Measurements from ENCODE around the gene ARHGAP28. TPM values are rescaled to one million over a fixed set of nuclear protein-coding genes. Genes with fewer than 3 reads are reported as not detected.

ARHGAP28 gene
- total and polyA plus RNA-seq, 2 of the 13 experiments (the other 11 are each of a cell fraction or from before 2014, with no cell fraction given) = not detected

GRCh38 chr18:6878556-6879297, 149.2 kb downstream of the ARHGAP28 start:
- ATAC-seq = no peak

More at GRCh38 chr18:6878556-6879297, 149.2 kb downstream of the ARHGAP28 start:
- peaks cover 4 to 42% of the 10 kb centered on the region in 2 experiments; a peak in 4 of 5 replicates for H3K27me3 ChIP-seq (ENCODE audit: control insufficient read depth in 1 of 2, insufficient read depth in 2 of 2, low read length in 2 of 2)
- H3K9ac ChIP-seq (ENCODE audit: insufficient read depth, low read depth, low read length) = no peak overlapping the region
- no peaks in the 10 kb centered on the region for H3K4me1 ChIP-seq (ENCODE audit: insufficient read depth, low read length)
- no peak overlapping the region for H3K4me3 ChIP-seq (replicated peaks in 1 of 3; ENCODE audit: insufficient read depth in 1 of 3, low read depth in 2 of 3, low read length in 3 of 3)
- WGBS (ENCODE audit: low lambda C conversion rate) = 6% methylated on average over 11 of the region's 11 CpGs
- H3K79me2 ChIP-seq (ENCODE audit: insufficient read depth, low read length) = no peaks in the 10 kb centered on the region
- FAIRE-seq = no peak
- DNase-seq (ENCODE audit: low spot score) = no peak
- intact Hi-C loops (cut with micrococcal nuclease; ENCODE audit: unreplicated experiment) (no loop called here), in situ Hi-C loops (cut with HindIII; ENCODE audit: extremely low pct_ligation_motif_present, low pct_unique_long_range_greater_than_20kb) (loop anchor here (25.0 kb wide), 2 partner anchors 991 to 1266 kb away; partner anchors contain the start of gene TMEM200C)
- CTCF ChIA-PET (ENCODE audit: low intra/inter-chr PET ratio, low total read pairs) = no interaction called here
- no peak overlapping the region for H3K4me2 ChIP-seq (ENCODE audit: low read depth, low read length)
- H3K36me3 ChIP-seq (replicated peaks in 1 of 2; ENCODE audit: control insufficient read depth in 1 of 2, insufficient read depth in 2 of 2, low read length in 2 of 2) = no peaks in the 10 kb centered on the region
- H4K20me1 ChIP-seq (ENCODE audit: insufficient read depth, low read length) = no peaks in the 10 kb centered on the region
- H3K9me3 ChIP-seq (ENCODE audit: low read length) = no peaks in the 10 kb centered on the region
- POLR2A ChIA-PET = no interaction called here
- no peak overlapping the region for H3K27ac ChIP-seq (ENCODE audit: extremely low read length, insufficient read depth, low read length)
- no peak overlapping the region for H2AFZ ChIP-seq (ENCODE audit: low read length)
- TF ChIP-seq ZNF607 (CRISPR knock-in tag; IDR thresholded peaks at IDR 0.05; ENCODE audit: borderline replicate concordance) (no peak), TAF1 (CRISPR knock-in tag; IDR thresholded peaks at IDR 0.05) (no peak), NBN (conservative IDR thresholded peaks at IDR 0.05) (no peak), CENPT (CRISPR knock-in tag; IDR thresholded peaks at IDR 0.05; ENCODE audit: low read depth) (no peak), ZNF441 (CRISPR knock-in tag; IDR thresholded peaks at IDR 0.05; ENCODE audit: borderline replicate concordance) (no peak), SIN3A (IDR thresholded peaks at IDR 0.05; ENCODE audit: borderline replicate concordance, low read depth, low read length) (no peak), TBP (CRISPR knock-in tag; IDR thresholded peaks at IDR 0.05) (no peak), ZKSCAN5 (CRISPR knock-in tag; IDR thresholded peaks at IDR 0.05) (no peak), ZNF574 (CRISPR knock-in tag; IDR thresholded peaks at IDR 0.05) (no peak), CAMTA2 (CRISPR knock-in tag; IDR thresholded peaks at IDR 0.05; ENCODE audit: borderline replicate concordance) (no peak), ZFAT (CRISPR knock-in tag; conservative IDR thresholded peaks at IDR 0.05) (no peak), ZSCAN29 (CRISPR knock-in tag; conservative IDR thresholded peaks at IDR 0.05) (no peak), POLR2AphosphoS5 (IDR thresholded peaks at IDR 0.05; ENCODE audit: low read depth, low read length) (no peak), TFAP4 (IDR thresholded peaks at IDR 0.05; ENCODE audit: borderline replicate concordance, low read depth) (no peak), POGZ (CRISPR knock-in tag; IDR thresholded peaks at IDR 0.05) (no peak), ZNF354B (CRISPR knock-in tag; IDR thresholded peaks at IDR 0.05) (no peak), ZNF317 (CRISPR knock-in tag; IDR thresholded peaks at IDR 0.05) (no peak), ZNF580 (CRISPR knock-in tag; IDR thresholded peaks at IDR 0.05; ENCODE audit: borderline replicate concordance, low read depth) (no peak), ZNF136 (CRISPR knock-in tag; IDR thresholded peaks at IDR 0.05; ENCODE audit: low read depth) (no peak)
- TF ChIP-seq, protein P1, sequence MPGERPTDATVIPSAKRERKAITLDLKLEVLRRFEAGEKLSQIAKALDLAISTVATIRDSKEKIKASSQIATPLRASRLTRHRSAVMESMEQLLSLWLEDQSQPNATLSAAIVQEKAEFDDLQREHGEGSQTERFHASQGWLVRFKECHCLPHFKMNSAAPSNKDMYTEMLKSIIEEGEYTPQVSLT (CRISPR knock-in tag; IDR thresholded peaks at IDR 0.05; ENCODE audit: borderline replicate concordance, low read depth) = no peak
- no TSS peak for BruUV-seq (replicated peaks)

Data from HepG2 (cell line).